HG02763 (cell line): ENCODE measurements around the gene DLG2.

ENCODE experiments used
- ATAC-seq: cut with Tn5 transposase; IDR thresholded peaks from one replicate; pipeline ENCODE4 v1.9.1; 2021; ENCODE audit warnings: mild to moderate bottlenecking, moderate library complexity; ENCODE audit not compliant: unreplicated experiment

The DLG2 gene

GRCh38 chr11:83845797-83846196 lies 1781.3 kb downstream of the DLG2 start:
- ATAC-seq = no peak

GRCh38 chr11:83840326-83840725 lies 1786.8 kb downstream of the DLG2 start:
- no peak for ATAC-seq

- peak; percentile 57 for ATAC-seq
Observed at GRCh38 chr11:83836883-83837654, 1790.1 kb downstream of the DLG2 start.

GRCh38 chr11:83836065-83836464 lies 1791.1 kb downstream of the DLG2 start:
- ATAC-seq = peak; percentile 23

GRCh38 chr11:83835423-83835822 lies 1791.7 kb downstream of the DLG2 start:
- peak; percentile 84 for ATAC-seq

GRCh38 chr11:83831929-83832328 lies 1795.2 kb downstream of the DLG2 start:
- no peak for ATAC-seq

- peak; percentile 60 for ATAC-seq
Observed at GRCh38 chr11:83827940-83828554, 1799.1 kb downstream of the DLG2 start.

GRCh38 chr11:83827520-83827919 lies 1799.6 kb downstream of the DLG2 start:
- no peak for ATAC-seq

GRCh38 chr11:83826078-83826477 lies 1801.1 kb downstream of the DLG2 start:
- ATAC-seq = no peak

GRCh38 chr11:83823461-83824025 lies 1803.6 kb downstream of the DLG2 start:
- ATAC-seq = no peak

GRCh38 chr11:83819931-83820549 lies 1807.1 kb downstream of the DLG2 start:
- no peak for ATAC-seq

- ATAC-seq = no peak
Observed at GRCh38 chr11:83818349-83818748, 1808.8 kb downstream of the DLG2 start.

- no peak for ATAC-seq
Observed at GRCh38 chr11:83816572-83817187, 1810.5 kb downstream of the DLG2 start.

- no peak for ATAC-seq
Observed at GRCh38 chr11:83815736-83816135, 1811.4 kb downstream of the DLG2 start.

GRCh38 chr11:83813296-83813695 lies 1813.8 kb downstream of the DLG2 start:
- no peak for ATAC-seq

- no peak for ATAC-seq
Observed at GRCh38 chr11:83809274-83809673, 1817.9 kb downstream of the DLG2 start.

- ATAC-seq = no peak
Observed at GRCh38 chr11:83801799-83802198, 1825.3 kb downstream of the DLG2 start.

GRCh38 chr11:83793310-83793709 lies 1833.8 kb downstream of the DLG2 start:
- ATAC-seq = no peak

- ATAC-seq = no peak
Observed at GRCh38 chr11:83791557-83791956, 1835.6 kb downstream of the DLG2 start.

- ATAC-seq = no peak
Observed at GRCh38 chr11:83785942-83786341, 1841.2 kb downstream of the DLG2 start.

GRCh38 chr11:83784419-83784818 lies 1842.7 kb downstream of the DLG2 start:
- no peak for ATAC-seq
